Stomach (tissue), 9 donors: Measurements from ENCODE around the gene MBD6. TPM values are rescaled to one million over a fixed set of nuclear protein-coding genes. Genes with fewer than 3 reads are reported as not detected.

ENCODE experiments used
- DNase-seq, 2 donors: peaks; one replicate each; pipeline versions ENCODE4 v3.0.0 to v3.0.0-alpha.2; 2013 to 2019
- H3K27ac ChIP-seq, 5 donors: fragments of 200-600 bp in 4 of 5; sonication (generic) in 4 of 5; one replicate each; pipeline ENCODE4 v1.5.1; 2013 to 2019; ENCODE audit warnings: mild to moderate bottlenecking in 1 of 5, moderate library complexity in 1 of 5
- H3K27me3 ChIP-seq, 3 donors: fragments of 200-600 bp; sonication (generic); one replicate each; pipeline ENCODE4 v1.5.1; 2017 to 2019; ENCODE audit warnings: mixed run types in 1 of 3
- H3K36me3 ChIP-seq, 4 donors: fragments of 200-600 bp; sonication (generic); 1 replicate in 3 of 4; 2 replicates in 1 of 4; pipeline ENCODE4 v1.5.1; 2016 to 2019
- H3K4me1 ChIP-seq, 4 donors: fragments of 200-600 bp; sonication (generic); one replicate each; pipeline ENCODE4 v1.5.1; 2016 to 2019
- H3K4me3 ChIP-seq, 4 donors: fragments of 200-600 bp; sonication (generic) in 3 of 4; one replicate each; pipeline ENCODE4 v1.5.1; 2016 to 2019; ENCODE audit warnings: mild to moderate bottlenecking in 1 of 4
- H3K9me3 ChIP-seq, 4 donors: fragments of 200-600 bp; sonication (generic); one replicate each; pipeline ENCODE4 v1.5.1; 2016 to 2019
- EP300 ChIP-seq: sonication (generic); formaldehyde crosslinking; IDR thresholded peaks from one replicate; pipeline ENCODE4 v1.6.1; 2017; ENCODE audit warnings: antibody characterized with exemption
- POLR2A ChIP-seq, 4 donors: fragments of 450-650 bp; IDR thresholded peaks; one replicate each; pipeline ENCODE4 v1.6.1; 2016; ENCODE audit warnings: antibody characterized with exemption in 4 of 4, control low read depth in 2 of 4, mild to moderate bottlenecking in 1 of 4, moderate library complexity in 1 of 4
- POLR2AphosphoS5 ChIP-seq, 3 donors: sonication (generic); formaldehyde crosslinking; IDR thresholded peaks; one replicate each; pipeline ENCODE4 v1.6.1; 2016; ENCODE audit warnings: antibody characterized with exemption in 3 of 3
- WGBS, 5 donors: extraction: QIAGEN DNeasy Blood & Tissue Kit in 3 of 5; methylation state at CpG; one replicate each; pipeline versions ENCODE4 v1.1.5 to v1.1.7; 2013 to 2018; 5-methylcytosine and 5-hydroxymethylcytosine counted together
- intact Hi-C: fragments of 100-400 bp; cut with DNase I; formaldehyde crosslinking; loops from one replicate; pipeline ENCODE4 v1.15.1; 2023; ENCODE audit warnings: low total_unique reads
- polyA plus RNA-seq, 3 donors: library from polyadenylated mRNA; stranded (reverse); fragments of 200-250 nt; gene quantifications; one replicate each; pipeline ENCODE4 v1.2.3, GENCODE V29; 2013
- total RNA-seq, 5 donors: library from RNA; depleted of rRNA; stranded (reverse); fragments of >200 nt; gene quantifications; one replicate each; pipeline versions ENCODE4 v1.1.0 to v1.2.3, GENCODE V29; 2014 to 2016
- TF ChIP-seq, protein P1 (sequence below), 7 experiments: fragments of 450-650 bp in 4 of 7; fragments of 200-600 bp in 3 of 7; sonication (generic) in 3 of 7; IDR thresholded peaks; one replicate each; pipeline ENCODE4 v1.5.1; 2016 to 2019; ENCODE audit warnings: antibody characterized with exemption in 7 of 7, control low read depth in 2 of 7, mild to moderate bottlenecking in 1 of 7
- donor health status: healthy with polysubstance abuse.
- donor health status: Bipolar disorder and iron deficiency.
- donor health status: healthy.

MBD6 gene
- total and polyA plus RNA-seq, 8 donors = 4.8 to 129 (median 29.8) TPM

DNA sequence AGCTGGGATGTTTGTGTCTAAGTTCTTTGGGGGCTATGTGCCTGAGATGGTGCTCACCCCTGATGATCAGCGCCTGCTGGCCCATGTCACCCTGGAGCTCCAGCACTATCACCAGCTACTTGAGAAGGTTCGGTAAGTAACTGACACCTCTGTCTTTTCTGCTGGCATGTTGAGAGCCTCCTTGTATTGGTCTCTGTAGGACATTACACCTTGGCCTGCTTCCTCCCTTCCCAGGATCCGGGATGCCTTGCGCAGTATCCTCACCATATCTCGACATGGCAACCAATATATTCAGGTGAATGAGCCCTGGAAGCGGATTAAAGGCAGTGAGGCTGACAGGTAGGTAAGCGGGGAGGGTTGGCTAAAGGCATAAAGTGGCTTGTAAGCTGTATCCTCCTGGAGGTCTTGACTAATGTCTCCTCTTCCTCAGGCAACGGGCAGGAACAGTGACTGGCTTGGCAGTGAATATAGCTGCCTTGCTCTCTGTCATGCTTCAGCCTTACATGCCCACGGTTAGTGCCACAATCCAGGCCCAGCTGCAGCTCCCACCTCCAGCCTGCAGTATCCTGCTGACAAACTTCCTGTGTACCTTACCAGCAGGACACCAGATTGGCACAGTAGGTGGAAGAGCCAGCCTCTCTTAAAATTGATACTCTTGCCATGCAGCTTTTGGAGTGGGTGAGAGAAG, 7.8 kb upstream of the MBD6 start:
- intact Hi-C loops = no loop called here
- Histone ChIP-seq H3K4me3 (no peak overlapping the region), H3K27ac (peak overlapping the region in 2 of 5 donors; percentile 34 to 99), H3K4me1 (peaks cover 22 to 57% (median 41%) of the 10 kb centered on the region in 4 donors), H3K27me3 (no peaks in the 10 kb centered on the region), H3K36me3 (peaks cover 75 to 85% (median 82%) of the 10 kb centered on the region in 4 donors), H3K9me3 (no peaks in the 10 kb centered on the region)
- WGBS, 5 donors = 82 to 85% (median 83%) methylated on average over 9 of the region's 9 CpGs
- TF ChIP-seq, protein P1, sequence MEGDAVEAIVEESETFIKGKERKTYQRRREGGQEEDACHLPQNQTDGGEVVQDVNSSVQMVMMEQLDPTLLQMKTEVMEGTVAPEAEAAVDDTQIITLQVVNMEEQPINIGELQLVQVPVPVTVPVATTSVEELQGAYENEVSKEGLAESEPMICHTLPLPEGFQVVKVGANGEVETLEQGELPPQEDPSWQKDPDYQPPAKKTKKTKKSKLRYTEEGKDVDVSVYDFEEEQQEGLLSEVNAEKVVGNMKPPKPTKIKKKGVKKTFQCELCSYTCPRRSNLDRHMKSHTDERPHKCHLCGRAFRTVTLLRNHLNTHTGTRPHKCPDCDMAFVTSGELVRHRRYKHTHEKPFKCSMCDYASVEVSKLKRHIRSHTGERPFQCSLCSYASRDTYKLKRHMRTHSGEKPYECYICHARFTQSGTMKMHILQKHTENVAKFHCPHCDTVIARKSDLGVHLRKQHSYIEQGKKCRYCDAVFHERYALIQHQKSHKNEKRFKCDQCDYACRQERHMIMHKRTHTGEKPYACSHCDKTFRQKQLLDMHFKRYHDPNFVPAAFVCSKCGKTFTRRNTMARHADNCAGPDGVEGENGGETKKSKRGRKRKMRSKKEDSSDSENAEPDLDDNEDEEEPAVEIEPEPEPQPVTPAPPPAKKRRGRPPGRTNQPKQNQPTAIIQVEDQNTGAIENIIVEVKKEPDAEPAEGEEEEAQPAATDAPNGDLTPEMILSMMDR (IDR thresholded peaks at IDR 0.05) = no peak
- TF ChIP-seq EP300 = no peak
- TF ChIP-seq POLR2AphosphoS5 (IDR thresholded peaks at IDR 0.05) = no peak
- TF ChIP-seq POLR2A (IDR thresholded peaks at IDR 0.05) = no peak
- no peak for DNase-seq

DNA sequence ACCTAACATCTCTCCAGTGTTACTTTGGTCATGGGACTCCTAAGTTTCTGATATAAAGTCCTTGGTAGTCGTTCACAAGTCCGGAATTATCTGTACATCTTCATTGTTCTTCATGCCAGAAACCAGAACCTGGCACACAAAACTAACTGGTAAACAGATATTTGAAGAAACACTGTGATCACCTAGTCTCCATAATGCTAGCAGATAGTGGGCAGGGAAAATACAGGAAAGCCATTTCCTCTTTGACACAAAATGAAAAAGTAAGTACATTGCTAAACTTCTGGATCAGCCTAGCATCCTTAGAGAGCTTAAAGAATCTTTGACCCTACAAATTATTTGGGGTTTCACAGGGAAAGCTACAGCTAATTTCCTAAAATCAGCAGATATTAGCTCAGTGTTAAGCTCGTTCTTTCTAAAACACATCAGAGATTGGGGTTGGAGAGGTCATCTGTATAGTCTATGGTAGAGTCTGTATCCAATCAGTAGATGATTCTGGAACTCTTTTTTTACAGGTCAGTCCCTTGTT, 7.2 kb upstream of the MBD6 start:
- H3K27ac ChIP-seq = peak overlapping the region in 2 of 5 donors; percentile 34 to 99
- TF ChIP-seq POLR2A (IDR thresholded peaks at IDR 0.05) (no peak), POLR2AphosphoS5 (IDR thresholded peaks at IDR 0.05) (no peak), EP300 (no peak)
- TF ChIP-seq, protein P1 (IDR thresholded peaks at IDR 0.05) = no peak
- intact Hi-C loops = no loop called here
- H3K4me3 ChIP-seq = no peak overlapping the region
- DNase-seq = no peak
- peaks cover 74 to 79% (median 76%) of the 10 kb centered on the region in 4 donors for H3K36me3 ChIP-seq
- WGBS, 5 donors = 37 to 72% (median 56%) methylated on average over 3 of the region's 3 CpGs
- H3K9me3 ChIP-seq = no peaks in the 10 kb centered on the region
- peaks cover 22 to 57% (median 43%) of the 10 kb centered on the region in 4 donors for H3K4me1 ChIP-seq
- no peaks in the 10 kb centered on the region for H3K27me3 ChIP-seq

- Histone ChIP-seq H3K4me1 (peaks cover 25 to 61% (median 46%) of the 10 kb centered on the region in 4 donors), H3K4me3 (no peak overlapping the region), H3K27ac (peak overlapping the region in 3 of 5 donors; percentile 1 to 99 (median 99)), H3K9me3 (no peaks in the 10 kb centered on the region), H3K27me3 (no peaks in the 10 kb centered on the region), H3K36me3 (peaks cover 68 to 73% (median 70%) of the 10 kb centered on the region in 4 donors)
- TF ChIP-seq EP300 (no peak), POLR2AphosphoS5 (IDR thresholded peaks at IDR 0.05) (no peak), POLR2A (IDR thresholded peaks at IDR 0.05) (no peak)
- TF ChIP-seq, protein P1 (IDR thresholded peaks at IDR 0.05) = no peak
- 69 to 80% (median 72%) methylated on average over 11 of the region's 11 CpGs for WGBS, 5 donors
- intact Hi-C loops = no loop called here
- DNase-seq = no peak
Observed at GRCh38 chr12:57515934-57516541, 6.6 kb upstream of the MBD6 start.

- H3K4me3 ChIP-seq = no peak overlapping the region
- TF ChIP-seq POLR2A (IDR thresholded peaks at IDR 0.05) (no peak), EP300 (no peak), POLR2AphosphoS5 (IDR thresholded peaks at IDR 0.05) (no peak)
- TF ChIP-seq, protein P1 (IDR thresholded peaks at IDR 0.05) = no peak
- H3K9me3 ChIP-seq = no peaks in the 10 kb centered on the region
- no peak for DNase-seq
- intact Hi-C loops = no loop called here
- H3K27ac ChIP-seq = peak overlapping the region; percentile 13 to 99 (median 99)
- H3K27me3 ChIP-seq = no peaks in the 10 kb centered on the region
- H3K4me1 ChIP-seq = peaks cover 31 to 67% (median 53%) of the 10 kb centered on the region in 4 donors
- WGBS, 5 donors = 81 to 88% (median 83%) methylated on average over 11 of the region's 11 CpGs
- peaks cover 61 to 66% (median 64%) of the 10 kb centered on the region in 4 donors for H3K36me3 ChIP-seq
Observed at GRCh38 chr12:57516617-57517153, 5.9 kb upstream of the MBD6 start.
